Tibial nerve (tissue), 4 donors: Measurements from ENCODE around the gene FBH1. TPM values are rescaled to one million over a fixed set of nuclear protein-coding genes. Genes with fewer than 3 reads are reported as not detected.

Source experiments
- total RNA-seq, 4 donors: library from RNA; depleted of rRNA; stranded (reverse); fragments of >200 nt; gene quantifications; one replicate each; pipeline ENCODE4 v1.1.0, GENCODE V29; 2016

The FBH1 gene
- total RNA-seq, 4 donors from 2014 or later, result 64.0 to 109 (median 96.6) TPM

Other genes with a start within 250 kb of the FBH1 start
- 10 to 100 TPM; 18.3 to 39.2 (median 32.3) TPM for gene ASB13, start 223.6 kb upstream of the FBH1 start, total RNA-seq
- 10 to 100 TPM; 67.3 to 83.7 (median 79.6) TPM for gene TASOR2, start 205.4 kb upstream of the FBH1 start, total RNA-seq
- gene GDI2, start 76.8 kb upstream of the FBH1 start, total RNA-seq, result 100 to 1,000 TPM; 175 to 225 (median 199) TPM
- 10 to 100 TPM; 20.5 to 24.0 (median 21.2) TPM for gene ANKRD16, start 350 bp upstream of the FBH1 start, total RNA-seq
- 10 to 100 TPM in 2 of 4 donors, 1 to 10 TPM in 2; 9.0 to 18.6 (median 12.6) TPM for gene IL15RA, start 87.3 kb downstream of the FBH1 start, total RNA-seq
- gene IL2RA, start 172.1 kb downstream of the FBH1 start, total RNA-seq, result 1 to 10 TPM in 1 of 4 donors, under 1 TPM in 2, not detected in 1; 0.42 to 2.2 (median 0.60) TPM
- gene RBM17, start 198.8 kb downstream of the FBH1 start, total RNA-seq, result 100 to 1,000 TPM in 2 of 4 donors, 10 to 100 TPM in 2; 70.6 to 109 (median 94.3) TPM